ENCODE measurements around the gene HSD17B14. TPM values are rescaled to one million over a fixed set of nuclear protein-coding genes. Genes with fewer than 3 reads are reported as not detected.

HSD17B14 gene
- total RNA-seq, 8 experiments from 2014 or later = 1.6 to 27.3 (median 5.4) TPM

DNA sequence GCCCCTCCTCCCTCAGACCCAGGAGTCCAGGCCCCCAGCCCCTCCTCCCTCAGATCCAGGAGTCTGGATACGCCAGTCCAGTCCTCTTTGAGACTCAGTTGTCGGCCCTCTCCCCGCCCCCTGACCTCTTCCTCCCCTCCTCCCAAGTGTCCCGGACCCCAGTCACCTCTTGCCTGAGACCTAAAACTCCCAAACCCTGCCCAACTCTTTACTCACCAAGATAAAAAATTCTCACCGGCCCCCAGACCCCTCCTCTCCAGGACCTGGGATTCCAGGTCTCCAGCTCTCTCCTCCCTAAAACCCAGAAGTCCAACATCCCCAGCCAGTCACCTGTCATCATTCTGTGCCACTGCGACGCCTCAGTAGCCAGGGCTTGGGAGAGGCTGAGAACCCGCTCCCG is 1.4 kb upstream of the HSD17B14 start:
- no peak overlapping the region for H3K27ac ChIP-seq
- ATAC-seq (replicated peaks in 6 of 8) = no peak
- in situ Hi-C loops (cut with MboI; ENCODE audit: low pct_unique_long_range_greater_than_20kb in 2 of 9, low sequenced_read_pairs in 9 of 9, unreplicated experiment in 9 of 9) = no loop called here
- 30 to 100% (median 40%) methylated on average over 1 to 2 of the region's 9 CpGs; no CpG with 5 or more reads in 7 of the 10 experiments for WGBS, 10 experiments
- peak overlapping the region in 3 of 5 donors; percentile 28 to 48 (median 35) for H3K4me3 ChIP-seq
- H3K4me1 ChIP-seq (replicated peaks in 1 of 2) = peaks cover 4 to 6% of the 10 kb centered on the region in 2 donors

DNA sequence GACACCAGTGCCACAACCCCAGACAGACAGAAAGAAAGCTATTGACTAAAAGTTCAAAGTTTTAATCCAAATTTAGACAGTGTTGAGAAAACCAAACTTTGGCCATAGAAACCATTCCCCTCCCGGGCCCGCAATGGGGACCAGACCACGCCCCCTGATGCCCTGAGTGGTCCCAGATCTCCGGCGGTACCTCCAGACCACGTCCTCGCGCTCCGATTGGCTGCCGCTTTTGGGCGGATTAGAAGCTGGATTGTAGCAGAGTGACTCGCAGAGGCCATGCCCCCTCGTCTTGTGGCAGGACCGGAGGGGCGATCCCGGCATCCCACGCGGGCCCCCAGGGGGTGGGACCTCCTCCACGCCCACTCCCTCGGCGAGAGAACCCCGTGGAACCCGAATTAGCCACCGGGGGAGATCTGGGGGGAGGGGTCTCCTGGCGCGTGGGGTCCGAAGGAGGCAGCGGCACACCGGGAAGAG is 797 bp upstream of the HSD17B14 start:
- in situ Hi-C loops (cut with MboI; ENCODE audit: low pct_unique_long_range_greater_than_20kb in 2 of 9, low sequenced_read_pairs in 9 of 9, unreplicated experiment in 9 of 9) = no loop called here
- Histone ChIP-seq H3K4me1 (replicated peaks in 1 of 2) (peaks cover 2 to 3% of the 10 kb centered on the region in 2 donors), H3K27ac (peak overlapping the region in 1 of 2 donors; percentile 60), H3K4me3 (peak overlapping the region; percentile 20 to 48 (median 28))
- ATAC-seq (replicated peaks in 6 of 8) = peak; percentile 68 to 91 (median 85)
- WGBS, 10 experiments = 0 to 15% (median 11%) methylated on average over 5 to 9 of the region's 29 CpGs; no CpG with 5 or more reads in 6 of the 10 experiments

DNA sequence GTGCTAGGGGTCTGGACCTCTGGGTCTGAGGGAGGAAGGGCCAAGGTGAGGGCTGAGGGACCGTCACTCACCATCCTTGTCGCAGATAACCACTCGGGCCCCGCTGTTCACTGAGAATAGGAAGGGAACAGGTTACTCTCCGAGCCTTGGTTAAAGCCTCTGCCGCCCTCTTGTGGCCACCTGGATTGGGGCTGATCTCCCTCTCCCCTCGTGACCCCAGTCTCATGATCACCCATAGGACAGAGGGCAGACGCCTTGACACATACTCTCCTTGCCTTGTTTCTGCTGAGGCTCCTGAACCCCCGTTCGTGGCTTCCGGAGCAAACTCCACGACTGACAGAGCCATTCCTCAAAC is 580 bp downstream of the HSD17B14 start:
- WGBS, 10 experiments = 0 to 7% (median 3%) methylated on average over 1 to 11 of the region's 12 CpGs; no CpG with 5 or more reads in 5 of the 10 experiments
- peak; percentile 68 to 92 (median 80) for ATAC-seq (replicated peaks in 6 of 8)
- in situ Hi-C loops (cut with MboI; ENCODE audit: low pct_unique_long_range_greater_than_20kb in 2 of 9, low sequenced_read_pairs in 9 of 9, unreplicated experiment in 9 of 9) = no loop called here
- Histone ChIP-seq H3K4me3 (peak overlapping the region; percentile 5 to 48 (median 32)), H3K4me1 (replicated peaks in 1 of 2) (peaks cover 2 to 3% of the 10 kb centered on the region in 2 donors), H3K27ac (peak overlapping the region in 1 of 2 donors; percentile 69)

DNA sequence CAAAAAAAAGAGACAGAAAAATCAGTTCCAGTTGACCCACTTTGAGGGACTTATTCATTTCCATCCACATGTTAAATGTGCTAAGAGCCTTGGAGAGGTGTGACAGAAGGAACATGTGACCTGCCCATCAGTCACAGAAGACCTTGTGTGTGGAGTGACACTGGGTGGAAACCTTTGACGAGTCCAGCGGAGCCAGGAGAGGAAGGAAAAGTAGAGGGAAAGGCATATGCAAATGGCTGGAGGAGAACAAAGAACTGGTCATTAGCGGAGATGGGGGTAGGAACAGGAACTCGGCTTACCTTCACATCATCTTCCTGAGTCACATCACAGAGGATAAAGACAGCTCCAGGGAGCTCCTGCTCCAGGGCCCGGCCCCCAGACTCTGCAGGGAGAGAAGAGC is 2.3 kb downstream of the HSD17B14 start:
- WGBS, 10 experiments = 73 to 100% (median 80%) methylated on average over 1 to 3 of the region's 5 CpGs; no CpG with 5 or more reads in 6 of the 10 experiments
- in situ Hi-C loops (cut with MboI; ENCODE audit: low pct_unique_long_range_greater_than_20kb in 2 of 9, low sequenced_read_pairs in 9 of 9, unreplicated experiment in 9 of 9) = no loop called here

GRCh38 chr19:48833049-48833448 is 3.2 kb downstream of the HSD17B14 start:
- Histone ChIP-seq H3K4me1 (replicated peaks in 1 of 2) (peaks cover 2 to 3% of the 10 kb centered on the region in 2 donors), H3K27ac (no peak overlapping the region), H3K4me3 (no peak overlapping the region)
- 60% methylated on average over 2 of the region's 5 CpGs; no CpG with 5 or more reads in 9 of the 10 experiments for WGBS, 10 experiments
- no peak for ATAC-seq (replicated peaks in 6 of 8)
- in situ Hi-C loops (cut with MboI; ENCODE audit: low pct_unique_long_range_greater_than_20kb in 2 of 9, low sequenced_read_pairs in 9 of 9, unreplicated experiment in 9 of 9) = no loop called here

More for the DNA sequence above, 2.3 kb downstream of the HSD17B14 start:
- no peak for ATAC-seq (replicated peaks in 6 of 8)
- peaks cover 2 to 3% of the 10 kb centered on the region in 2 donors for H3K4me1 ChIP-seq (replicated peaks in 1 of 2)
- H3K27ac ChIP-seq = no peak overlapping the region
- H3K4me3 ChIP-seq = no peak overlapping the region

DNA sequence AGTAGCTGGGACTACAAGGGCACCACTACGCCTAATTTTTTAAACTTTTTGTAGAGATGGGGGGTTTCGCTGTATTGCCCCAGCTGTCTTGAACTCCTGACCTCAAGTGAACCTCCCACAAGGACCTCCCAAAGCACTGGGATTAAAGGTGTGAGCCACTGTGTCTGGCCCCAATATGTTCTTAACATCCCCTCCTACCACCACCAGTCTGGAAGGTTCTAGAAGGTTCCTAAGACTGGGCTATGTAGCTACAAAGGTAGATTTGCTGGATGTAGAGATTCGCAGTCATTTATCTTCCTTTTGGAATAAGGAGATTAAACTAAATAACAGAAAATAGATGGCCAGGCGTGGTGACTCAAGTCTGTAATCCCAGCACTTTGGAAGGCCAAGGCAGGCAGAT is 5.3 kb downstream of the HSD17B14 start:
- in situ Hi-C loops (cut with MboI; ENCODE audit: low pct_unique_long_range_greater_than_20kb in 2 of 9, low sequenced_read_pairs in 9 of 9, unreplicated experiment in 9 of 9) = no loop called here
- H3K4me3 ChIP-seq = no peak overlapping the region
- peaks cover 0 to 2% of the 10 kb centered on the region in 2 donors for H3K4me1 ChIP-seq (replicated peaks in 1 of 2)
- H3K27ac ChIP-seq = no peak overlapping the region
- no peak for ATAC-seq (replicated peaks in 6 of 8)
- 80 to 100% (median 100%) methylated on average over 1 to 3 of the region's 4 CpGs; no CpG with 5 or more reads in 6 of the 10 experiments for WGBS, 10 experiments

- in situ Hi-C loops (cut with MboI; ENCODE audit: low pct_unique_long_range_greater_than_20kb in 2 of 9, low sequenced_read_pairs in 9 of 9, unreplicated experiment in 9 of 9) = no loop called here
- Histone ChIP-seq H3K27ac (no peak overlapping the region), H3K4me1 (replicated peaks in 1 of 2) (no peaks in the 10 kb centered on the region), H3K4me3 (no peak overlapping the region)
- 67 to 100% (median 91%) methylated on average over 1 to 9 of the region's 9 CpGs; no CpG with 5 or more reads in 2 of the 10 experiments for WGBS, 10 experiments
- no peak for ATAC-seq (replicated peaks in 6 of 8)
Observed at GRCh38 chr19:48830088-48830487, 6.2 kb downstream of the HSD17B14 start.

DNA sequence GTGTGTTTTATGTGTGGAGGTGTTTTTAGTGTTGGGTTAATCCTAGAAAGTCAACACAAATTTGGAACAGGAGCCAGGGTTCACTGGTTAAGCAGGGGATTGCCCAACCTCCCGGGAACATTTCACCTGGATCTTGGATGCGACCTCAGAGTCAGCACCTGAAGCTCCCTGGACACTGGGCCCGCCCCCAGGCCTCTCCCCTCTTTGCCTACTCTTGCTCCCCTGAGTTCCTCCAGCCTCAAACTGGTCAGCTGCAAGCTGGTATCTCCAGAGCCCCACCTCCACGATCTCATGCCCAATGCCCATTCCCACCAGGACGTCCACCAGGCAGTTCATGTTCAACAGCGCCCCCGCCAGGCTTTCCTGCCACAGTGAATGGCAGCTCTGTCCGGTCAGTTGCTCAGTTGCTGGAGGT is 9.7 kb downstream of the HSD17B14 start:
- Histone ChIP-seq H3K4me1 (replicated peaks in 1 of 2) (no peaks in the 10 kb centered on the region), H3K4me3 (no peak overlapping the region), H3K27ac (no peak overlapping the region)
- ATAC-seq (replicated peaks in 6 of 8) = no peak
- in situ Hi-C loops (cut with MboI; ENCODE audit: low pct_unique_long_range_greater_than_20kb in 2 of 9, low sequenced_read_pairs in 9 of 9, unreplicated experiment in 9 of 9) = no loop called here
- 53 to 100% (median 94%) methylated on average over 1 to 4 of the region's 8 CpGs; no CpG with 5 or more reads in 4 of the 10 experiments for WGBS, 10 experiments

DNA sequence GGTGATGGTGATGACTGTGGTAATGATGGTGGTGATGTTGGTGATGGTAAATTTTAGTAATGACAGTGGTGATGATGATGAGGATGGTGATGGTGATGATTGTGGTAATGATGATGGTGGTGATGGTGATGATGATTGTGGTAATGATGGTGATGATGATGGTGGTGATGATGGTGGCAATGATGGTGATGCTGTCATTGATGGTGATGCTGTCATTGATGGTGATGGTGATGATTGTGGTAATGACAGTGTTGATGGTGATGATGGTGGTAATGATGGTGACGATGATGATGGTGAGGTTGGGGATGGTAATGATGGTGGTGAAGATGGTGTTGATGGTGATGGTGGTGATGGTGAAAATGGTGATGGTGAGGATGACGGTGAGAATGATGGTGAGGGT is 13.8 kb downstream of the HSD17B14 start:
- 90 to 100% (median 100%) methylated on average over 1 to 2 of the region's 2 CpGs; no CpG with 5 or more reads in 1 of the 10 experiments for WGBS, 10 experiments

DNA sequence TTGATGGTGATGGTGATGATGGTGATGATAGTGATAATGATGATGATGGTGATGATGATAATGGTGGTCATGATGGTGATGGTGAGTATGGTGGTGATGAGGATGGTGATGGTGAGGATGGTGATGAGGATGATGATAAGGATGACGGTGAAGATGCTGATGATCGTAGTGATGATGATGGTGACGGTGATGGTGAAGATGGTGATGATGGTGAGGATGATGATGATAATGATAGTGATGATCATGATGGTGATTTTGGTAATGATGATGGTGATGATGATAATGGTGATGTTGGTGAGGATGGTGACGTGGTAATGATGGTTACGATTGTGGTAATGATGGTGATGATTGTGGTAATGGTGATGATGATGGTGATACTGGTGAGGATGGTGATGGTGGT is 14.7 kb downstream of the HSD17B14 start:
- WGBS, 10 experiments = 71 to 100% (median 84%) methylated on average over 3 to 5 of the region's 5 CpGs
- in situ Hi-C loops (cut with MboI; ENCODE audit: low pct_unique_long_range_greater_than_20kb in 2 of 9, low sequenced_read_pairs in 9 of 9, unreplicated experiment in 9 of 9) = no loop called here
- Histone ChIP-seq H3K27ac (no peak overlapping the region), H3K4me3 (no peak overlapping the region), H3K4me1 (replicated peaks in 1 of 2) (no peaks in the 10 kb centered on the region)
- ATAC-seq (replicated peaks in 6 of 8) = no peak

More for the DNA sequence above, 13.8 kb downstream of the HSD17B14 start:
- Histone ChIP-seq H3K27ac (no peak overlapping the region), H3K4me3 (no peak overlapping the region), H3K4me1 (replicated peaks in 1 of 2) (no peaks in the 10 kb centered on the region)
- in situ Hi-C loops (cut with MboI; ENCODE audit: low pct_unique_long_range_greater_than_20kb in 2 of 9, low sequenced_read_pairs in 9 of 9, unreplicated experiment in 9 of 9) = no loop called here
- ATAC-seq (replicated peaks in 6 of 8) = no peak

GRCh38 chr19:48819366-48819816 is 16.9 kb downstream of the HSD17B14 start:
- Histone ChIP-seq H3K27ac (no peak overlapping the region), H3K4me1 (replicated peaks in 1 of 2) (no peaks in the 10 kb centered on the region), H3K4me3 (no peak overlapping the region)
- ATAC-seq (replicated peaks in 6 of 8) = peak in 3 of 8 experiments; percentile 95 to 97 (median 96)
- 0 to 81% (median 31%) methylated on average over 2 to 4 of the region's 4 CpGs; no CpG with 5 or more reads in 6 of the 10 experiments for WGBS, 10 experiments
- in situ Hi-C loops (cut with MboI; ENCODE audit: low pct_unique_long_range_greater_than_20kb in 2 of 9, low sequenced_read_pairs in 9 of 9, unreplicated experiment in 9 of 9) = no loop called here

DNA sequence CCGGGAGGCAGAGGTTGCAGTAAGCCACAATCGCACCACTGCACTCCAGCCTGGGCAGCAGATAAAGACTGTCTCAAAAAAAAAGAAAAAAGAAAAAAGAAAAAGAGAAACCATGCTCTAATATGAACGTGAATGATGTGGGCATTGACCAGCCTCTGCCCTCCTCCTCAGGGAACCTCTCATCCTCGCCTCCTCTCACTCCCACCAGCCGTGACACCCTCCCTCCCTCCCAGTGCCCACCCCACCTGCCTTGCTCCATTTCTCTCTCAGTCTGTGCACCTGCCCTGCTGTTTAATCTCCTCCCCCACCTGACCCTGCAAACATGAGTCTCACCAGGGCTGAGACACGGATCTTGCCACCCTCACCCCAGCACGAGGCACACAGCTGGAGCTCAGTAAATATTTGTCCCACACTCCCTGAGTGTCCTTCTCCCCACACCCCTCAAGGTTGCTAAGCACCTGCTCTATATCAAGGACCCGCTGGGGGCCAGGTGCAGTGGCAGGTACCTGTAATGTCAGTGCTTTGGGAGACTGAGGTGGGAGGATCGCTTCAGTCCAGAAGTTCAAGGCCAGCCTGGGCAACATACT is 18.0 kb downstream of the HSD17B14 start:
- 0 to 100% (median 75%) methylated on average over 1 to 4 of the region's 9 CpGs; no CpG with 5 or more reads in 2 of the 10 experiments for WGBS, 10 experiments
- H3K27ac ChIP-seq = no peak overlapping the region
- no peak overlapping the region for H3K4me3 ChIP-seq
- no peaks in the 10 kb centered on the region for H3K4me1 ChIP-seq (replicated peaks in 1 of 2)
- in situ Hi-C loops (cut with MboI; ENCODE audit: low pct_unique_long_range_greater_than_20kb in 2 of 9, low sequenced_read_pairs in 9 of 9, unreplicated experiment in 9 of 9) = no loop called here
- ATAC-seq (replicated peaks in 6 of 8) = no peak

DNA sequence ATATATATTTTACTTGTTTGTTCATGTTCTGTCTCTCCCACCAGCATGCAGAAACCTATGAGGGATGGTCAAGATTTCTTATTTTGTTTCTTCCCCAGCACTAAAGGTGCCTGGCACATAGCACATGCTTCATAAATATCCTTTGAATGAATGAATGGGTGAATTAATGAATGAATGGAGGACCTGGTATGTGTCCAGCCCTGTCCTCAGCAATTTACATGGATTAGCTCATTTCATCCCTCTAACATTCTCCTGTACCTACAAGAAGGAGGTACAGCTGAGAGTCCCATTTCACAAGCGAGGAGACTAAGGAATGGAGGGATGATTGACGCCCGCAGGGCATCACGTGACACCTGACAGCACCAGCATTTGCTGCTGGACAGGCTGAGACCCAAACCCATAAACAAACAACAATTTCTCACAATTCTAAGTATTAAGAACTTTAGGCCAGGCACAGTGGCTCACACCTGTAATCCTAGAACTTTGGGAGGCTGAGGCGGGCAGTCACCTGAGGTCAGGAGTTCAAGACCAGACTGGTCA is 18.6 kb downstream of the HSD17B14 start:
- Histone ChIP-seq H3K4me3 (no peak overlapping the region), H3K27ac (no peak overlapping the region), H3K4me1 (replicated peaks in 1 of 2) (peaks cover 2% of the 10 kb centered on the region in 2 donors)
- WGBS, 10 experiments = 67 to 96% (median 80%) methylated on average over 1 to 4 of the region's 5 CpGs; no CpG with 5 or more reads in 5 of the 10 experiments
- in situ Hi-C loops (cut with MboI; ENCODE audit: low pct_unique_long_range_greater_than_20kb in 2 of 9, low sequenced_read_pairs in 9 of 9, unreplicated experiment in 9 of 9) = no loop called here
- no peak for ATAC-seq (replicated peaks in 6 of 8)

Data from motor neuron (in vitro differentiated cells).